ENCODE data around the gene RNU1-2.
A peak's percentile ranks its signal among the peaks of the same experiment; 100 is the strongest.

RNU1-2 gene

DNA sequence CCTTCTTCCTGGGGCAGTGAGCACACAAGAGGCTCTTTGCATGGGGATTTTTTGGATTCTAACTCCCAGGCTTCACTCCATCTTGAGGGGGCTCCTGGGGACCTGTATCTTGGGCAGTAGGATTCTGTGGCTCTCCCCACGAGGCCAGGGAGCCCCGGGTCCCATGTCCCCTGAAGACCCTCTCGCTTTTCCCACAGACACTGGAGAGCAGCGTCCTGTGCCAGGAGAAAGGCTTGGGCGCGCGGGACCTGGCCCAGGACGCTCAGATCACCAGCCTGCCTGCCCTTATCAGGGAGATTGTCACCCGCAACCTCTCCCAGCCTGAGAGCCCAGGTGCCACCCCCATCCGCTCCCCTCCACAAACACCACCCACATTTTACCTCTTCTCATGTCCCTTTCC is 26.7 kb downstream of the RNU1-2 start:
- no peaks in the 10 kb centered on the region for H3K36me3 Mint-ChIP-seq (ENCODE audit: low read depth)
- H3K27ac Mint-ChIP-seq = no peak overlapping the region
- H3K27me3 Mint-ChIP-seq (ENCODE audit: low read depth, poor library complexity) = peaks cover 10% of the 10 kb centered on the region
- H3K9me3 Mint-ChIP-seq = no peaks in the 10 kb centered on the region
- TF ChIP-seq, protein P1, sequence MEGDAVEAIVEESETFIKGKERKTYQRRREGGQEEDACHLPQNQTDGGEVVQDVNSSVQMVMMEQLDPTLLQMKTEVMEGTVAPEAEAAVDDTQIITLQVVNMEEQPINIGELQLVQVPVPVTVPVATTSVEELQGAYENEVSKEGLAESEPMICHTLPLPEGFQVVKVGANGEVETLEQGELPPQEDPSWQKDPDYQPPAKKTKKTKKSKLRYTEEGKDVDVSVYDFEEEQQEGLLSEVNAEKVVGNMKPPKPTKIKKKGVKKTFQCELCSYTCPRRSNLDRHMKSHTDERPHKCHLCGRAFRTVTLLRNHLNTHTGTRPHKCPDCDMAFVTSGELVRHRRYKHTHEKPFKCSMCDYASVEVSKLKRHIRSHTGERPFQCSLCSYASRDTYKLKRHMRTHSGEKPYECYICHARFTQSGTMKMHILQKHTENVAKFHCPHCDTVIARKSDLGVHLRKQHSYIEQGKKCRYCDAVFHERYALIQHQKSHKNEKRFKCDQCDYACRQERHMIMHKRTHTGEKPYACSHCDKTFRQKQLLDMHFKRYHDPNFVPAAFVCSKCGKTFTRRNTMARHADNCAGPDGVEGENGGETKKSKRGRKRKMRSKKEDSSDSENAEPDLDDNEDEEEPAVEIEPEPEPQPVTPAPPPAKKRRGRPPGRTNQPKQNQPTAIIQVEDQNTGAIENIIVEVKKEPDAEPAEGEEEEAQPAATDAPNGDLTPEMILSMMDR (IDR thresholded peaks at IDR 0.05) = no peak
- H3K4me3 Mint-ChIP-seq = peak overlapping the region; percentile 81
- H3K4me1 Mint-ChIP-seq = peaks cover 63% of the 10 kb centered on the region
- no peak for DNase-seq

DNA sequence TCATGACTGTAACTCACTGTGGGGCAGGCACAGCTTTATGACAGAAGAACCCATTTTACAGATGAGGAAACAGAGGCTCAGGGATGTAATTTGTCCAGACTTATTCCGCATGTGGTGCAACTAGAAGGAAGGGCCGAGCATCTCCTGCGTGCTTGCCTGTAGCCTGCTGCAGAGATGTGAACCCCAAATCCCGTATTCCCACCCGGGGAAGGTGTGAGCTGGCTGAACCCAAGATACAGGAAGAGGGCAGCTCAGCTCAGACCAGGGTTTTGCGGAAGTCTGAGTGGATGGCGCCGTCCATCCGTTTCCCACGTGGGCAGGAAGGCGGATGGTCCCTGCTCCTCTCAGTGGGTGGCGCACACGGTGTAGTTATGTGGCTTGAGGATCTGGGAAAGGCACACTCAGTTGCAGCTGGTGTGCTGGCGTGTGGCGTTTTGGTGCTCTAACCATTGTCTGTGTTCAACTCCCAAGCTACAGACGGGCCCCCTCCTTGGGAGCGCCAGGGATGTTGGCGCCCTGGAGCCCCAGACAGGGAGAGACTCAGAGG is 27.2 kb downstream of the RNU1-2 start:
- no peak for DNase-seq
- peak overlapping the region; percentile 33 for H3K27ac Mint-ChIP-seq
- peaks cover 65% of the 10 kb centered on the region for H3K4me1 Mint-ChIP-seq
- peaks cover 10% of the 10 kb centered on the region for H3K27me3 Mint-ChIP-seq (ENCODE audit: low read depth, poor library complexity)
- H3K9me3 Mint-ChIP-seq = no peaks in the 10 kb centered on the region
- H3K4me3 Mint-ChIP-seq = peak overlapping the region; percentile 81
- TF ChIP-seq, protein P1 (IDR thresholded peaks at IDR 0.05) = no peak
- no peaks in the 10 kb centered on the region for H3K36me3 Mint-ChIP-seq (ENCODE audit: low read depth)

DNA sequence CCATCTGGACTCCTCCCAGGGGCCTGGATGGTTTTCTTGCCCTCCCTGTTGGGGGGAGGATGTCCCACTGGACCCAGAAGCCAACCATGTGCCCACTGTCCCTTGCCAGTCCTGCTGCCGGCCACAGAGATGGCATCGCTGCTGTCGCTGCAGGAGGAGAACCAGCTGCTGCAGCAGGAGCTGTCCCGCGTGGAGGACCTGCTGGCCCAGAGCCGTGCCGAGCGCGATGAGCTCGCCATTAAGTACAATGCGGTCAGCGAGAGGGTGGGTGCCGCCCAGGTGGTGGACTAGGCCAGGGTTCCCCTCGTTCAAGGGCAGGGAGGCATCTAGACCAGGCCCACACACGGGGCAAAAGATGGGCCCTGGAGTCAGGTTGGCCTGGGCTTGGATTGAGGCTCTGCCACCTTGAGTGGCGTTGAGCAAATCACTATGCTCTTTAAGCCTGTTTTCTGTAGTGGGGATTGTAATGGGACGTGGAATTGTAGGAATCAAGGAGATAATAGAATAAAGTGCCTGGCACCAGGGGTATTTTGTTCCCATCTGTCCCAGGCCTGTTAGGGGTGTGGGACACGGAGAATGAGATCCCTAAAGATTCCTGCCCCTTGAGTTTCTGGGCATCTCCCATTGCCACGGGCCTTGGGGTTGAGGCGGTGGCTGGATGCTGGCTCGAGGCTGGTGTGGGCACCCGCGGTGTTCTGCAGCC is 28.6 kb downstream of the RNU1-2 start:
- Mint-ChIP-seq H3K27ac (peak overlapping the region; percentile 29), H3K36me3 (ENCODE audit: low read depth) (no peaks in the 10 kb centered on the region), H3K4me1 (peaks cover 65% of the 10 kb centered on the region), H3K4me3 (no peak overlapping the region), H3K9me3 (no peaks in the 10 kb centered on the region), H3K27me3 (ENCODE audit: low read depth, poor library complexity) (peaks cover 5% of the 10 kb centered on the region)
- TF ChIP-seq, protein P1 (IDR thresholded peaks at IDR 0.05) = no peak
- no peak for DNase-seq

DNA sequence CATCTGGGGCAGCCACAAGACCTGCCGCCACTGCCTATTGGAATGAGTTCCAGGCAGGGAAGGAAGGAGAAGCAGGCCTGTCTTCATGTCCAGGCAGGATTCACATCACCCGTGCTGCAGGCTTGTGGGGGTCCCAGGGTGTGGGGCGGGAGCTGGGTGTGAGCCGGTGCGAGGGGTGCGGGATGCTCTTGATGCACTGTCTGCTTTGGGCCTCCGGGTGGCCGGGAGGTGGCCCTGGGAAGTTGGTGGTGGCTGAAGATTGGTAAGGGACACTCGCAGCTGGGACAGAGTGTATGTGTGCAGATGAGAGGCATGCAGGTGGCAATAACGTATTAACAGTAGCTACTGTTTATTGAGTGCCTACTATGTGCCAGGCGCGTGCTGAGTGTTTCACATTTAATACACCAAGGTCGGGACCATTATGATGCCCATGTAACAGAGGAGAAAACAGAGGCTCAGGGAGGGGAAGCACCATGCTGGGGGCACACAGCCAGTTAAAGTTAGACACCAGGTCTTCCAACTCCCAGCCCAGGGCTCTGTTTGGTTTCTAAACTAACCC is 29.2 kb downstream of the RNU1-2 start:
- Mint-ChIP-seq H3K27ac (no peak overlapping the region), H3K36me3 (ENCODE audit: low read depth) (no peaks in the 10 kb centered on the region), H3K4me1 (peaks cover 65% of the 10 kb centered on the region), H3K9me3 (no peaks in the 10 kb centered on the region), H3K27me3 (ENCODE audit: low read depth, poor library complexity) (peaks cover 5% of the 10 kb centered on the region), H3K4me3 (no peak overlapping the region)
- no peak for DNase-seq
- TF ChIP-seq, protein P1 (IDR thresholded peaks at IDR 0.05) = no peak

DNA sequence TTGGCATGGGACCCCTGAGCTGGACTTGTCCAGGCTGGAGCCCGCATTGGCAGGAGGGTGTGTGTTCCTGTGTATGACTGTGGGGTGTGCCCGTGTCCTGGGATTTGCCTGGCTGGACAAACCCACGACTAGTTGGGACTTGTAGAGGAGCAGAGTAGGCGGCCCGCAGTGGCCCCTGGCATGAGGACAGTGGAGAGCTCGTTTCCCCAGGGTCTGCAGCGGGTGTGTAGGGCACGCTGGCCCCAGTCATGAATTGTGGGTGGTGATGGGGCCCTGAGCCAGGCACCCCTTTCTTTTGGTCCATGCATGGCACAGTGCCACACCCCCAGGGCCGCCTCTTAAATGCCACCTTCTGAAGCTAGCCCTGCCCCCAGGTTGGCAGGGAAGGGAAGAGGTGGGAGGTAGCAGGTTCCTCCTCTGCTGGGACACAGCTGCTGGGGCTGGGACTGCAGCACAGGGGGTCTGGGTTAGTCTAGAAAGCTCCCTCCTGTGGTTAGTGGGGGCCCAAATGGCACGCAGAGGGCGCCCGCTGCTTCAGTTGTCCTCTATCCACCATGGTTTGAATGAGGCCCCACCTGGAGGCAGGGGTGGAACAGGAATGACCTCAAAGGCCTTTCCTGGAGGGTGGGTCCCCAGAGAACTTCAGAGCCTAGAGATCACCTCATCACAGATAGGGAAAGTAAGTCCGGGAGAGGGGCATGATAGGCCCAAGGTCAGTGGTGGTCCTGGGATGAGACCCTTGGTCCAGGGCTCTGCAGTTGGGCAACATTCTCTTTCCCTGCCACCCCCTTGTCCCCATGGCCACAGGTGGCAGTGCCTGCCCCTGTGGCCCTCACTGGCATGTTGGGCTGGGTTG is 30.1 kb downstream of the RNU1-2 start:
- Mint-ChIP-seq H3K4me3 (no peak overlapping the region), H3K36me3 (ENCODE audit: low read depth) (no peaks in the 10 kb centered on the region), H3K4me1 (peaks cover 65% of the 10 kb centered on the region), H3K9me3 (no peaks in the 10 kb centered on the region), H3K27me3 (ENCODE audit: low read depth, poor library complexity) (peaks cover 5% of the 10 kb centered on the region), H3K27ac (no peak overlapping the region)
- TF ChIP-seq, protein P1 (IDR thresholded peaks at IDR 0.05) = no peak
- no peak for DNase-seq

Data from nephron progenitor cell (in vitro differentiated cells).